T-helper 1 cell treated with Interleukin-12 subunit alpha and Interleukin-12 subunit beta and Interleukin-4 antibody, amounts not matched to agents 30 μg/mL and 1 μg/mL, for 36 hours (primary cell): ENCODE data around the gene F7.

Source experiments
- H3K27ac Mint-ChIP-seq: one replicate; pipeline ENCODE4 v1.8.0; 2021; ENCODE audit warnings: mild to moderate bottlenecking, mixed read lengths
- H3K27me3 Mint-ChIP-seq: one replicate; pipeline ENCODE4 v1.8.0; 2021; ENCODE audit warnings: low read depth, mixed read lengths
- H3K36me3 Mint-ChIP-seq: one replicate; pipeline ENCODE4 v1.8.0; 2021; ENCODE audit warnings: low read depth, mixed read lengths
- H3K4me1 Mint-ChIP-seq: one replicate; pipeline ENCODE4 v1.8.0; 2021; ENCODE audit warnings: low read depth, mixed read lengths
- H3K4me3 Mint-ChIP-seq: one replicate; pipeline ENCODE4 v1.8.0; 2021; ENCODE audit warnings: mild to moderate bottlenecking, moderate library complexity, mixed read lengths
- H3K9me3 Mint-ChIP-seq: one replicate; pipeline ENCODE4 v1.8.0; 2021; ENCODE audit warnings: mixed read lengths

Gene F7

DNA sequence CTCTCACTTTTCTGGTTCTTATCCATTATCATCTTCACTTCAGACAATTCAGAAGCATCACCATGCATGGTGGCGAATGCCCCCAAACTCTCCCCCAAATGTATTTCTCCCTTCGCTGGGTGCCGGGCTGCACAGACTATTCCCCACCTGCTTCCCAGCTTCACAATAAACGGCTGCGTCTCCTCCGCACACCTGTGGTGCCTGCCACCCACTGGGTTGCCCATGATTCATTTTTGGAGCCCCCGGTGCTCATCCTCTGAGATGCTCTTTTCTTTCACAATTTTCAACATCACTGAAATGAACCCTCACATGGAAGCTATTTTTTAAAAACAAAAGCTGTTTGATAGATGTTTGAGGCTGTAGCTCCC lies 14.2 kb downstream of the F7 start:
- Mint-ChIP-seq H3K27ac (no peak overlapping the region), H3K36me3 (no peaks in the 10 kb centered on the region), H3K4me3 (no peak overlapping the region), H3K4me1 (no peaks in the 10 kb centered on the region), H3K9me3 (no peaks in the 10 kb centered on the region), H3K27me3 (no peaks in the 10 kb centered on the region)

DNA sequence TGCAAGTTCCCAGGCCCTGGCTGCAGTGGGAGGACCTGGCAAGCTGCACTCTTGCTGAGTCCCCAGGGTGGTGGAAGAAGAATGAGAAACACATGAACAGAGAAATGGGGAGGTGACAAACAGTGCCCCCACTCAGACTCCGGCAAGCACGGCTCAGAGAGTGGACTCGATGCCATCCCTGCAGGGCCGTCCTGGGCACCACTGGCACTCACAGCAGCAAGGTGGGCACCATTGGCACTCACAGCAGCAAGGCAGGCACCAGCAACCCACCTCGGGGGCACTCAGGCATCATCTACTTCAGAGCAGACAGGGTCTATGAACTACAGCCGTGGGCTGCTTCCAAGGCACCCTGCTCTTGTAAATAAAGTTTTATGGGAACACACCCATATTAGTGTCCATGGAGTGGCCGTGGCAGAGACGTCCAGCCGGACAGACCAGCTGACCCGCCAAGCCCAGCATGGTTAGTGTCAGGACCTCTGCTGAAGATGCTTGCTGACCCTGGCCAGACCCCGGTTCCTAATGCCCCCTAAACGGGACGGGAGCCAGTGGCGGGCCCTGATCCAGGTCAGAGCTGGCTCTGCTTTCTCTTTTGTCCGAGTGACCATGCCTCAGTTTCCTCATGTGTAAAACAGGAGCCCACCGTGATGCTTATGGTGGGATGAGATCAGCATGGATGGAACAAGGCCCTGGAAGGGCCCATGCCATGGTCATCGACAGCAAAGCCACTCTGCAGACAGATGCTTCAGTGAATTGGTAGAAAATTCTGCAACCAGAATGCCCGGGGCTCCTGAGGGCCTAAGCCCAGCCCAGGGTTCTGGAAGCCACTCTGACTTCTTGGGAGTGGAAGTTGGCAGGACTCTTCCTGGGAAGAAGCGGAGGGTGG lies 14.9 kb downstream of the F7 start:
- H3K27me3 Mint-ChIP-seq, result no peaks in the 10 kb centered on the region
- H3K27ac Mint-ChIP-seq, result no peak overlapping the region
- no peak overlapping the region for H3K4me3 Mint-ChIP-seq
- no peaks in the 10 kb centered on the region for H3K36me3 Mint-ChIP-seq
- no peaks in the 10 kb centered on the region for H3K4me1 Mint-ChIP-seq
- no peaks in the 10 kb centered on the region for H3K9me3 Mint-ChIP-seq

DNA sequence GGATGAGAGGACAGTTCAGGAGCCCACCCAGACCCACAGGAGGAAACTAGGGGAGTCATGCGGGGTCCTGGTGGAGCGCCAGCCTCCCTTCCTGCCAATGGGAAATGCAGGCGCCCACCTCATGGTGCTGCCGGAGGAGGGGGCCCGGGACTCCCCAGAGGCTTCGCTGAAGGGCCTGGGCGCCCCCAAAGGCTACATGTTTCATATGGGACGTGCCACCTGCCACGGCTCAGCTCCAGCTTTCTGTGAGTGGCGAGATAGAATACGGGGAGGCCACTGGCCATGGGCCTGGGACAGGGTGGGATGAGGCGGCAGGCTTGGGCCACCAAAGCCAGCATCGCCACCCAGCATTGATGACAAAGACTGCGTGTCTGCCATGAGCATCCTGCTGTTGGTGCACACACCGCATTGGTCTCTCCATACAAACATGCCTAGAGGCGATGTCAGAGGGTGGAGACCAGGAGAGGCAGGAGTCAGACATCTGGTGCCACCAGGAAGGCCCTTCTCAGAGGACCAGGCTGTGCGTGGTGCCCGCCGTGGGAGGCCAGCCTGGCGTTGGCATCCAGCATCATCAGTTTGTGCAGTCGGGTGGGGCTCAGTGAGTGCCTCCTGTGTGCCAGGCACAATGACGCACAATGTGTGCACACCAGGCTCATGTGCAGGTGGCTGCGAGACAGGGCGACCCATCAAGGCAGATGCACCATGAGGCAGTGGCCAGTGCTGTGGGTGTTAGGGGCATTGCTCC lies 15.8 kb downstream of the F7 start:
- no peak overlapping the region for H3K4me3 Mint-ChIP-seq
- no peaks in the 10 kb centered on the region for H3K4me1 Mint-ChIP-seq
- no peaks in the 10 kb centered on the region for H3K36me3 Mint-ChIP-seq
- H3K27ac Mint-ChIP-seq, result no peak overlapping the region
- H3K9me3 Mint-ChIP-seq, result no peaks in the 10 kb centered on the region
- peaks cover 3% of the 10 kb centered on the region for H3K27me3 Mint-ChIP-seq

DNA sequence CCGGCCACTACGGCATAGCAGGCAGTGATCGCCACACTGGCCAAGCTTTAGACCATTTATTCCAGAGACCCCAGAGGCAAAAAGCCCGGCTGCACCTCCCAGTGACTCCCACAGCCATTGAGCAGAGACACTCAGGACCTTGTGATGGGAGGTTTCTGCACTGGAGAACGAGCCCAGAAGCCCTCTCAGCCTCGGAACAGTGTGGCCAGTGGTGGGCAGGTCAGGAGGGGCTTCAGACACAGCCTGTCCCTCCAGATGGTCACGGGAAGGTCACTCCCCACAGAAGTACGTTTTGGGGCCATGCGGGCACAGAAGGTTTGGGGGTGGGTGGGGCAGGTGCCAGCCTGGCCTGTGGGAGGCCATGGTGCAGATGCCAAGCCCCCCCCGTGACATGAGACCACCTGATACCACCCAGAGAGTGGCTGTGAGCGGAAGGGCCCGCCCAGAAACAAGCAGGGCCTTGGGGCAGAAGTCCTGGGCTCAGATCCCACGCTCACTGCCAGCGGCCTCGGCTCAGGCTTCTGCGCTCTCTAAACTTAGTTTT lies 16.4 kb downstream of the F7 start:
- peaks cover 9% of the 10 kb centered on the region for H3K27me3 Mint-ChIP-seq
- H3K4me1 Mint-ChIP-seq, result no peaks in the 10 kb centered on the region

DNA sequence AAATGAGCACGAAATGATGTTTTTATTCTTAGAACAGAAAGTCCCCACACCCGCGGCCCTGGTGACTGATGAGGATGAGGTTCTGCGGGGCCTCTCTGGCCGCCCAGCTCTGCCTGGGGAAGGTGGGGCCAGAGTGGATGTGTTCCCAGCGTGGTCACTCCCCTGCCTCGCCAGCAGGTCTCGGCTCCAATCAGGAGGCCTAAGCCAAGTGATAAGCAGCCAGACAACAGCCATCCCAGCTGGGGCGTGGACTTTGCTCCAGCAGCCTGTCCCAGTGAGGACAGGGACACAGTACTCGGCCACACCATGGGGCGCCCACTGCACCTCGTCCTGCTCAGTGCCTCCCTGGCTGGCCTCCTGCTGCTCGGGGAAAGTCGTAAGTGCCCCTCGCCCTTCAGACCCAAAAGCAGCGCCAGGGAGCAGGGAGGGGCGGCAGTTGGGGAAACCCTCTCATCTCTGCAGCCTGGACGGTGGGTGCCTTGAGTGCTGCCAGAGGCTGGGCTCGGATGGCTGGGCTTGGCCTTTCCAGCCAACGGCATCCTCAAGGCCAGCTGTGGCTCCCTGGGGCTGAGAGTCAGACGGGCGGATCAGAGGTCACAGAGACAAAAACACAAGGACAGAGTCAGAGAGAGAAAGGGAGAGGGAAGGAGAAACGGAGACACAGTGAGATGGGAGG lies 17.1 kb downstream of the F7 start, which contains the start of gene F10:
Gene F10 (plus strand): TSS at position 250 of the 676 bp plus-strand sequence. CDS start 57 bp downstream, at position 307.
- H3K4me3 Mint-ChIP-seq, result no peak within 1 kb of the TSS
- no peaks in the 10 kb centered on the region for H3K9me3 Mint-ChIP-seq
- H3K27ac Mint-ChIP-seq, result no peak within 1 kb of the TSS
- H3K4me1 Mint-ChIP-seq, result no peaks in the 10 kb centered on the region
- H3K27me3 Mint-ChIP-seq, result peaks cover 16% of the 10 kb centered on the region
- no peaks in the 10 kb centered on the region for H3K36me3 Mint-ChIP-seq

More for the DNA sequence above, 16.4 kb downstream of the F7 start:
- Mint-ChIP-seq H3K9me3 (no peaks in the 10 kb centered on the region), H3K4me3 (no peak overlapping the region), H3K36me3 (no peaks in the 10 kb centered on the region), H3K27ac (no peak overlapping the region)

DNA sequence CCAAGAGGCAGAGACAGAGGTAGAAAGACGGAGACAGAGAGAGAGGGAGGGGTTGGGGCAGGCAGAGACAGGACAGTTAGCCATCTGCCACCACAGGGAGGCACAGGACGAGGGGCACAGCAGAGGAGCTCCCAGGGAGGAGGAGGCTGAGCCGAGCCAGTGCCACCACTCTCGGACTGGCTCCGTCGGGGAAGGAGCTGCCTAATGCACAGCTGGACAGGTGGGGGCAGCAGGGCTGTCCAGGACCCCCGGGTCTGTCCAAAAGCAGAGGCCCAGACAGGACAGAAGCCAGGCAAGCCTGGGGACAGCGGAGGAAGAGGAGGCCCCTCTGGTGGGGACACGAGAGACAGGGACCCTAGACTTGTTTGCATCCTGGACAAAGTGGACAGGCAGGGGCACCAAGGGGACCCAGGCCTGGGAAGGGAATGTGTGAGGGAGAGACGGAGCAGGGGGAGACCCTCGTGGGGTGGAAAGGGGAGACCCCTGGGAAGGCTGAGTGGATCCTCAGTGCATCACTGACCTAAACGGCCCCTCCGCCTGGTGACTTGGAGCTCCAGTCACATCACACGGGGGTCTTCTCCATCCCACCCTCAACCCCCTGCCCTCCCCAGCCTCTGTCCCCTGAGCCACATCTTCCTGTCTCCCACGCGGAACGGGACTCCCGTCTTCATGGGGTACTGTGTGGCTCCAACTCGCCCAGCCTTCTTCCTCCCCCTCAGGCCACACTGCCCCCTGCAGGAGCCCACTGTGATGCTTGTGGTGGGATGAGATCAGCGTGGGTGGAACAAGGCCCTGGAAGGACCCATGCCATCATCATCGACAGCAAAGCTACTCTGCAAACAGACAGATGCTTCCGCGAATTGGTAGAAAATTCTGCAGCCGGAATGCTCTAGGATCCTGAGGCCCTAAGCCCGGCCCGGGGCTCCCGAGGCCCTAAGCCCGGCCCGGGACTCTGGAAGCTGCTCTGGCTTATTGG lies 17.9 kb downstream of the F7 start:
- peaks cover 22% of the 10 kb centered on the region for H3K27me3 Mint-ChIP-seq
- no peak overlapping the region for H3K4me3 Mint-ChIP-seq
- no peak overlapping the region for H3K27ac Mint-ChIP-seq
- no peaks in the 10 kb centered on the region for H3K9me3 Mint-ChIP-seq
- H3K36me3 Mint-ChIP-seq, result no peaks in the 10 kb centered on the region
- H3K4me1 Mint-ChIP-seq, result no peaks in the 10 kb centered on the region

DNA sequence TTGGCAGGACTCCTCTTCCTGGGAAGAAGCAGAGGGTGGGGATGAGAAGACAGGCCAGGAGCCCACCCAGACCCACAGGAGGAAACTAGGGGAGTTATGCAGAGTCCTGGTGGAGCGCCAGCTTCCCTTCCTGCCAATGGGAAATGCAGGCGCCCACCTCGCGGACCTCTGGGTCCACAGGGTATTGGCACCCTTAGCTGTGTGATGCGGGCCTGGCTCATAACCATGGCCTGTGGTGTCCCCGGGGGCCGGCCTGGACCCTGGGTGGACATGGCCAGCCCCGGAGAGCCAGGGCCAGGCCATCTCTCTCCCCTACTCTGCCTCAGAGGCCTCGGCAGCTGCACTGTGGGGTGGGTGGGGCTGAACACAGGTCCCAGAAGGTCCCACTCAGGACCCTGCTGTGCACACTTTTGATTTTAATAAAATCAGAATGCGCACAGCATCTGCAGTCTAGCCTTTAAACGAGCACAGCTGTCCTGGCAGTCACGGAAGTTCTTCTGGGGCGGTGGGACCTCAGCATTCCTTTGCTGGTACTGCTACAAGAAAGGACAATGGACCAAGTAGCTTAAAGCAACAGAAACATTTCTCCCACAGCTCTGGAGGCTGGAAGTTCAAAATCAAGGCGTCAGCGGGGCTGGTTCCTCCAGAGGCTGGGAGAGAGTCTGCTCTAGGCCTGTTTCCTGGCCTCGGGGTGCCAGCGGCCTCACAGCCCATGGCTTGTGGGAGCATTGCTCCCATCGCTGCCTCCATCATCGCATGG lies 18.8 kb downstream of the F7 start:
- H3K4me3 Mint-ChIP-seq, result no peak overlapping the region
- no peaks in the 10 kb centered on the region for H3K9me3 Mint-ChIP-seq
- peaks cover 28% of the 10 kb centered on the region for H3K27me3 Mint-ChIP-seq
- H3K27ac Mint-ChIP-seq, result no peak overlapping the region
- H3K4me1 Mint-ChIP-seq, result no peaks in the 10 kb centered on the region
- no peaks in the 10 kb centered on the region for H3K36me3 Mint-ChIP-seq

DNA sequence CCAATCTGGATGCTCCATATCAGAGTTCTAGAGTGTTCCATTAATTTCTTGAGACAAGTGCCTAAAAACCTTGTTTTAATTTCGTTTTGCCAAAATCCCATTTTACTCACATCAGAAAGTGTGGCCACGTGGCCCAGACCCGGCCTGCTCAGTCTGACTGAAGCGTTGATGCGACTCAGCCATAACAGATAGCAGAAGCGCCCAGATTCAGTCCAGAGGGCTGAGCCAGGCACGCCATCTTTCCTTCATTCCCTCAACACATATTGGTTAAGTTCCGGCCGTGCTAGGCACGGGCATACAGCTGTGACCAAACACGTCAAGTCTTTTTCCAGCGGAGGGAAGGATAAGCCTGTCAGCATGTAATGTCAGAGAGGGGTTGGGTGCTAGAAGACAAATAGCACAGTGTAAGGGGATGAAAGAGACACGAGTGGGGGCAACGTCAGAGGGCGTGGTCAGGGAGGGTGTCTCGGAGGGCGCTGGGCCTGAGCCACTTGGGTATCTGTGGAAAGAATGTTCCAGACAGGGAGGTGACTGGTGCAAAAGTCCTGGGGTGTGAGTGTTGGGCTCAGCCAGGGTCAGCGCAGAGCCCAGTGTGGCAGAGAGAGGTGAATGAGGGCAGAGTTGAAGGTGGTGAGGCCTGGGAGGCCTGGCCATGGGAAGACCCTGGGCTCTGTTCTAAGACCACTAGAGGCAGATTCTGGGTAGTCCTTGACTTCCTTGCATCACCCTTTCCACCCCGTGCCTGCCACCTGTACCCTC lies 20.1 kb downstream of the F7 start:
- Mint-ChIP-seq H3K27me3 (peaks cover 28% of the 10 kb centered on the region), H3K9me3 (no peaks in the 10 kb centered on the region), H3K27ac (no peak overlapping the region), H3K4me1 (no peaks in the 10 kb centered on the region), H3K4me3 (no peak overlapping the region), H3K36me3 (no peaks in the 10 kb centered on the region)

DNA sequence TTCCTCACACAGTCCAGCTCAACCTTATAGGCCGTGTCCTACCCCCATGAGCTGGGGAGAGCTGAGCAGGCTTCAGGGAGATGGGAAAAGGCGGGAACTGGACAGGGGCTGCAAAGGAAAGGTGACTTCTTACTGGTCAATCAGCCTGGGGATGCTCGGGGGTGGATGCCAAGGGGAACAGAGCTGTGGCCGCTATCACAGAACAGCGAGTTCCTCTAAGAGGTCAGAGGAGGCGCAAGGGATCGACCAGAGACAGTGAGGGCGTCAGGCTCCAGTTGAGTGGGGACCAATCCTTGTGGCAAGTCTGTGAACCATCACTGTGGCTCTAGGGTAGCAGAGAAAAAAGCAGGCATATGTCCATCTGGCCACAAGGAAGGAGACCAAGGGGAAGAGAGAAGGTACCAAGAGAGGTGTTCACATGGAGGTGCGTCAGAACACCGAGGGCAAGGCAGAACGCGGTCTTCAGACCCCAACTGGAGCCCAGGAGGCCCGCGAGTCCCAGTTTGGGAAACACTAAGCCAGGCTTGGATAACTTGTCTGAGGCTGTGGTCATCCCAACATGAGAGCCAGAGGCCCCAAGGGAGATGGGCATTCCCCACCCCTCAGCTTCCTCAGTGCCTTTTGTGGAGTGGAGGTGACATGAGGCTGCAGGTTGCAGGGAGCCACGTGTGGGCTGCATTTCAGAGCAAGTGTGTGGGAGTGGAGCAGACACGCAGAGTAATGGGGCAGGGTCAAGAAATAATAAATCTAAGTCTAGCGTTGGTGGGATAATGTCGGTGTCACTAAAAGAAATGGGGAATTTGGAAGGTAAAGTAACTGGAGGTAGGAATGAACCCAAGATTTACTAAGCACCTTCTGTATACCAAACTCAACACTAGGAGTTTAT lies 20.9 kb downstream of the F7 start:
- no peaks in the 10 kb centered on the region for H3K9me3 Mint-ChIP-seq
- no peaks in the 10 kb centered on the region for H3K4me1 Mint-ChIP-seq
- peaks cover 33% of the 10 kb centered on the region for H3K27me3 Mint-ChIP-seq
- no peak overlapping the region for H3K27ac Mint-ChIP-seq
- H3K36me3 Mint-ChIP-seq, result no peaks in the 10 kb centered on the region
- H3K4me3 Mint-ChIP-seq, result no peak overlapping the region

DNA sequence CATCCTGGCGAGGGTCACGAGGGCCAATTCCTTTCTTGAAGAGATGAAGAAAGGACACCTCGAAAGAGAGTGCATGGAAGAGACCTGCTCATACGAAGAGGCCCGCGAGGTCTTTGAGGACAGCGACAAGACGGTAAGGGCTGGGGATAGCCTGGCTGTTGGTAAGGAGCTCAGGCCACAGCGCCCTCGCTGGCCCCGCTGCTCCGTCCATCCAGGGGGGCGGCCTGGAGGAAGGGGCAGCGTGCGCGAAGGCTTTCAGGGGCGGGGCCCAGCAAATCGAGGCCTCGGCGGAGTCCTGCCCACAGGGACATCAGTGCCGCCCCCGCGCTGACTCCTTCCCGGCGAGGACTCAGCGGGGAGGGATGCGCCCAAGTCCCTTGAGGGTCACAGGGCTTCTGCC lies 23.9 kb downstream of the F7 start:
- no peak overlapping the region for H3K4me3 Mint-ChIP-seq
- no peaks in the 10 kb centered on the region for H3K4me1 Mint-ChIP-seq
- H3K27me3 Mint-ChIP-seq, result peaks cover 60% of the 10 kb centered on the region
- H3K27ac Mint-ChIP-seq, result no peak overlapping the region
- H3K36me3 Mint-ChIP-seq, result no peaks in the 10 kb centered on the region
- H3K9me3 Mint-ChIP-seq, result peaks cover 3% of the 10 kb centered on the region

DNA sequence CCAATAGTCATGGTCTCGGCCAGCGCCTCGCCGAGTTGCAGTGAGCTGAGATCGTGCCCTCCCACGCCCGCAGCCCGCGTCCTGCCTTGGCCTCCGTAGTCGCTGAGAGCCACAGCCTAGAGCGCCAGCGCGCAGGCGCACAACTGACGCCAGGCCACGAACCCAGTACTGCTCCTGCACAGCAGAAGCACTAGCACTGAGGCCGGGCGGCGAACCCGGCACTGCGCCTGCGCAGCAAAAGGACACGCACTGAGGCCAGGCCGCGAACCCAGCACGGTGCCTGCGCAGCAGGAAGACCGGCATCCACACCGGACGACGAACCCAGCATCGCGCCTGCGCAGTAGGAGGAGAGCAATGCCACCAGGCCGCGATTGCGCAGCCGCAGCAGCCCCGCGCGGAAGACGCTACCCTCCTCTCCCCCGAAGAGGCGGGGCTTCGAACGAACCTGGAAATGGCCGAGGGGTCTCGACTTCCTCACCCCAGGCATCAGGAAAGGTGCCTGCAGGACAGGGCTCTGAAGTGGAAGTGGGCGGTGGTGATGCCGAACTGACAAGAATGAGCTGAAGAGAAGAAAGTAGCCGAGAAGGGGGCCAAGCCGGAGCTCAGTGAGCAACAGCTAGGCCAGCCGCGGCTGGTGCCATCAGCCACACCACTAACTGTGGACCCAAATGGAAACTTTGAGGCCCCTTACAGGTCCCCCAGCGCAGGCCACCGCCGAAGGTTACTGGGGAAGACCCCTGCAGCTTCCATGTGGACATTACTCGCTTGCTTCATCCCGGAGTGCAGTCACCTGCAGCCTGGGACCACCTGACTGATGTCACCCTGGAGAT lies 24.5 kb downstream of the F7 start:
- H3K9me3 Mint-ChIP-seq, result peaks cover 3% of the 10 kb centered on the region
- H3K27me3 Mint-ChIP-seq, result peaks cover 60% of the 10 kb centered on the region
- H3K36me3 Mint-ChIP-seq, result no peaks in the 10 kb centered on the region
- no peaks in the 10 kb centered on the region for H3K4me1 Mint-ChIP-seq
- H3K4me3 Mint-ChIP-seq, result no peak overlapping the region
- no peak overlapping the region for H3K27ac Mint-ChIP-seq
